GM23338 (cell line): ENCODE measurements around the gene USP48. TPM values are rescaled to one million over a fixed set of nuclear protein-coding genes. Genes with fewer than 3 reads are reported as not detected.
A peak's percentile ranks its signal among the peaks of the same experiment; 100 is the strongest.

Source experiments
- ATAC-seq: fragments of 200-7000 bp; cut with Tn5 transposase; 3 replicates; pipeline ENCODE4 v1.9.1; 2020
- DNase-seq: peaks from one replicate; pipeline ENCODE4 v3.0.0-alpha.2; 2015; ENCODE audit warnings: low spot score
- H2AFZ ChIP-seq: fragments of 200-600 bp; sonication (generic); 2 replicates; pipeline ENCODE4 v1.8.0; 2016; ENCODE audit warnings: antibody characterized with exemption, mild to moderate bottlenecking, moderate library complexity
- H3F3A ChIP-seq: fragments of 200-600 bp; sonication (generic); replicated peaks from 2 replicates; pipeline ENCODE4 v1.8.0; 2017; ENCODE audit warnings: antibody characterized with exemption, mixed run types, low read depth
- H3K27ac ChIP-seq: fragments of 200-600 bp; sonication (generic); 2 replicates; pipeline ENCODE4 v1.6.1; 2016; ENCODE audit warnings: low read depth
- H3K27me3 ChIP-seq: fragments of 200-600 bp; sonication (generic); 2 replicates; pipeline ENCODE4 v1.8.0; 2016; ENCODE audit warnings: mild to moderate bottlenecking, mixed run types, moderate library complexity; ENCODE audit not compliant: insufficient read depth
- H3K36me3 ChIP-seq: fragments of 200-600 bp; sonication (generic); 2 replicates; pipeline ENCODE4 v1.8.0; 2016; ENCODE audit warnings: mild to moderate bottlenecking; ENCODE audit not compliant: insufficient read depth
- H3K4me1 ChIP-seq: fragments of 200-600 bp; sonication (generic); 2 replicates; pipeline ENCODE4 v1.8.0; 2016; ENCODE audit warnings: mild to moderate bottlenecking, moderate library complexity; ENCODE audit not compliant: insufficient read depth
- H3K4me2 ChIP-seq: fragments of 200-600 bp; sonication (generic); 2 replicates; pipeline ENCODE4 v1.7.1; 2017; ENCODE audit warnings: mixed run types
- H3K4me3 ChIP-seq: fragments of 200-600 bp; sonication (generic); 2 replicates; pipeline ENCODE4 v1.6.1; 2016; ENCODE audit warnings: mixed run types
- H3K79me2 ChIP-seq: fragments of 200-600 bp; sonication (generic); replicated peaks from 2 replicates; pipeline ENCODE4 v1.8.0; 2017; ENCODE audit warnings: mild to moderate bottlenecking; ENCODE audit not compliant: insufficient read depth
- H3K9me2 ChIP-seq: fragments of 200-600 bp; sonication (generic); 2 replicates; pipeline ENCODE4 v1.8.0; 2017; ENCODE audit not compliant: insufficient read depth
- H4K20me1 ChIP-seq: fragments of 200-600 bp; sonication (generic); replicated peaks from 2 replicates; pipeline ENCODE4 v1.8.0; 2017; ENCODE audit warnings: mild to moderate bottlenecking; ENCODE audit not compliant: insufficient read depth
- H3K27ac Mint-ChIP-seq: 2 replicates; pipeline ENCODE4 v1.8.0; 2020; ENCODE audit warnings: inconsistent platforms, mild to moderate bottlenecking, moderate library complexity, mixed read lengths
- H3K27me3 Mint-ChIP-seq: 3 replicates; pipeline ENCODE4 v1.8.0; 2022; ENCODE audit warnings: low read depth, mild to moderate bottlenecking, moderate library complexity, mixed read lengths, inconsistent platforms; ENCODE audit not compliant: insufficient read depth, poor library complexity
- H3K36me3 Mint-ChIP-seq: 3 replicates; pipeline ENCODE4 v1.8.0; 2021; ENCODE audit warnings: low read depth, mild to moderate bottlenecking, inconsistent platforms, moderate library complexity, mixed read lengths
- H3K4me1 Mint-ChIP-seq: 3 replicates; pipeline ENCODE4 v1.8.0; 2020; ENCODE audit warnings: mild to moderate bottlenecking, inconsistent platforms, mixed read lengths
- H3K4me3 Mint-ChIP-seq: 3 replicates; pipeline ENCODE4 v1.8.0; 2021; ENCODE audit warnings: moderate library complexity, mild to moderate bottlenecking, inconsistent platforms, mixed read lengths
- H3K9me3 Mint-ChIP-seq: 3 replicates; pipeline ENCODE4 v1.8.0; 2020; ENCODE audit warnings: moderate library complexity, mild to moderate bottlenecking, inconsistent platforms, mixed read lengths
- CREB1 ChIP-seq: fragments of 250-450 bp; sonication (Bioruptor Pico); IDR thresholded peaks from 2 replicates; pipeline ENCODE4 v1.5.0; 2020; ENCODE audit warnings: low read depth, mild to moderate bottlenecking, moderate library complexity
- ETS1 ChIP-seq: IDR thresholded peaks from 2 replicates; pipeline ENCODE4 v1.6.1; 2016; ENCODE audit warnings: antibody characterized with exemption
- EZH2 ChIP-seq: fragments of 200-600 bp; sonication (generic); IDR thresholded peaks from one replicate; pipeline ENCODE4 v1.8.0; 2017; ENCODE audit warnings: antibody characterized with exemption, mild to moderate bottlenecking, low read depth; ENCODE audit not compliant: unreplicated experiment
- EZH2phosphoT487 ChIP-seq: fragments of 200-600 bp; sonication (generic); IDR thresholded peaks from one replicate; pipeline ENCODE4 v1.8.1; 2018; ENCODE audit warnings: antibody characterized with exemption; ENCODE audit not compliant: unreplicated experiment
- JUNB ChIP-seq: IDR thresholded peaks from one replicate; pipeline ENCODE4 v1.6.1; 2016; ENCODE audit warnings: antibody characterized with exemption; ENCODE audit not compliant: unreplicated experiment
- NANOG ChIP-seq: IDR thresholded peaks from 2 replicates; pipeline ENCODE4 v1.6.1; 2016; ENCODE audit warnings: antibody characterized with exemption, borderline replicate concordance
- POLR2AphosphoS5 ChIP-seq: IDR thresholded peaks from 2 replicates; pipeline ENCODE4 v1.6.1; 2016; ENCODE audit warnings: antibody characterized with exemption, low read depth
- REST ChIP-seq: IDR thresholded peaks from one replicate; pipeline ENCODE4 v1.6.1; 2018; ENCODE audit warnings: antibody characterized with exemption; ENCODE audit not compliant: unreplicated experiment
- STAT1 ChIP-seq: IDR thresholded peaks from one replicate; pipeline ENCODE4 v1.6.1; 2016; ENCODE audit warnings: antibody characterized with exemption; ENCODE audit not compliant: unreplicated experiment
- ZNF114 ChIP-seq: fragments of 250-450 bp; sonication (Bioruptor Pico); IDR thresholded peaks from 2 replicates; pipeline ENCODE4 v1.5.0; 2020; ENCODE audit warnings: mild to moderate bottlenecking, moderate library complexity
- ZNF331 ChIP-seq: fragments of 250-450 bp; sonication (Bioruptor Pico); IDR thresholded peaks from 2 replicates; pipeline ENCODE4 v1.5.0; 2020; ENCODE audit warnings: low read depth, mild to moderate bottlenecking, moderate library complexity
- ZNF462 ChIP-seq: fragments of 250-450 bp; sonication (Bioruptor Pico); IDR thresholded peaks from 2 replicates; pipeline ENCODE4 v1.5.0; 2020; ENCODE audit warnings: mild to moderate bottlenecking, moderate library complexity
- polyA plus RNA-seq: library from polyadenylated mRNA; unstranded; fragments of >200 nt; fragmentation: Nextera tagmentation; extraction: Ambion mirVana; gene quantifications from 2 replicates; pipeline ENCODE4 v1.2.1, GENCODE V29; 2016
- total RNA-seq: library from RNA; depleted of rRNA; stranded (reverse); fragments of >200 nt; shearing (Covaris generic); gene quantifications from 2 replicates; pipeline ENCODE4 v1.2.3, GENCODE V29; 2014
- TF ChIP-seq, protein P1 (sequence below), 2 experiments: fragments of 200-600 bp in 1 of 2; sonication (generic) in 1 of 2; conservative IDR thresholded peaks; 2 replicates each; pipeline versions ENCODE4 v1.5.1 to v1.6.1; 2016 to 2017; ENCODE audit warnings: antibody characterized with exemption in 2 of 2, low read depth in 2 of 2, mild to moderate bottlenecking in 2 of 2, moderate library complexity in 1 of 2

The USP48 gene
- total and polyA plus RNA-seq, 2 experiments from 2014 or later = 85.9 to 151 TPM

DNA sequence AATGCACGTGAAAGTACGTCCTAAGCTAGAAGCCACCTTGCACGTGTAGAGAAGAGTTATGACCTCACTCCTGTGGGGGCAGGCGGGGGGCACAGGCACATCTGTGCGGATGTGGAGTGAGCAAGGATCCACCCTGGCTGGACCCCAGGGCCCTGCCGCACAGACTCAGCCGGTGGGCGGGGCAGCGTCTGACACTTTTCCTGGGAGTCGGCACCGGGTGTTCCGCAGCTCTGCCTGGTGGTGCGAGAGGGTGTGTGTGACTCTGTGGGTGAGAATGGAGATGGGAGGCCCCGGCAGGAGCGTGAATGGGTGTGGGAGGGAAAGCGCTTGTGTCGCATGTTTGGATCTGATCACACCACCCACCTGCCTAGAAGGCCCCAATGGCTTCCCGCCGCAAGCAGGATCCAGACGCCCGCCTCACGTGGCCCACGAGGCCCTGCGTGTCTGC is 143.3 kb downstream of the USP48 start:
- DNase-seq (no peak), ATAC-seq (peak; percentile 56)
- Histone ChIP-seq H3F3A (peaks cover 2% of the 10 kb centered on the region; the same call in 1 of the 2 replicates), H4K20me1 (no peaks in the 10 kb centered on the region; the same call in 1 of the 2 replicates), H2AFZ (no peak overlapping the region), H3K9me2 (no peaks in the 10 kb centered on the region), H3K4me3 (no peak overlapping the region), H3K4me2 (no peak overlapping the region), H3K27me3 (no peaks in the 10 kb centered on the region), H3K36me3 (no peaks in the 10 kb centered on the region), H3K27ac (0 out of 2 replicates have a peak overlapping the region, but pooled peaks have one; percentile 9), H3K79me2 (no peaks in the 10 kb centered on the region), H3K4me1 (0 out of 2 replicates have a peak, but pooled peaks cover 3% of the 10 kb centered on the region)
- Mint-ChIP-seq H3K4me1 (peaks cover 16% of the 10 kb centered on the region), H3K9me3 (no peaks in the 10 kb centered on the region), H3K4me3 (no peak overlapping the region), H3K36me3 (no peaks in the 10 kb centered on the region), H3K27ac (no peak overlapping the region), H3K27me3 (peaks cover 4% of the 10 kb centered on the region)
- TF ChIP-seq ZNF114 (CRISPR knock-in tag) (no peak), REST (no peak), POLR2AphosphoS5 (no peak), EZH2 (no peak), CREB1 (CRISPR knock-in tag) (no peak), NANOG (no peak), JUNB (no peak), STAT1 (no peak), EZH2phosphoT487 (no peak), ZNF331 (CRISPR knock-in tag) (no peak), ZNF462 (CRISPR knock-in tag) (no peak), ETS1 (no peak)
- TF ChIP-seq, protein P1, sequence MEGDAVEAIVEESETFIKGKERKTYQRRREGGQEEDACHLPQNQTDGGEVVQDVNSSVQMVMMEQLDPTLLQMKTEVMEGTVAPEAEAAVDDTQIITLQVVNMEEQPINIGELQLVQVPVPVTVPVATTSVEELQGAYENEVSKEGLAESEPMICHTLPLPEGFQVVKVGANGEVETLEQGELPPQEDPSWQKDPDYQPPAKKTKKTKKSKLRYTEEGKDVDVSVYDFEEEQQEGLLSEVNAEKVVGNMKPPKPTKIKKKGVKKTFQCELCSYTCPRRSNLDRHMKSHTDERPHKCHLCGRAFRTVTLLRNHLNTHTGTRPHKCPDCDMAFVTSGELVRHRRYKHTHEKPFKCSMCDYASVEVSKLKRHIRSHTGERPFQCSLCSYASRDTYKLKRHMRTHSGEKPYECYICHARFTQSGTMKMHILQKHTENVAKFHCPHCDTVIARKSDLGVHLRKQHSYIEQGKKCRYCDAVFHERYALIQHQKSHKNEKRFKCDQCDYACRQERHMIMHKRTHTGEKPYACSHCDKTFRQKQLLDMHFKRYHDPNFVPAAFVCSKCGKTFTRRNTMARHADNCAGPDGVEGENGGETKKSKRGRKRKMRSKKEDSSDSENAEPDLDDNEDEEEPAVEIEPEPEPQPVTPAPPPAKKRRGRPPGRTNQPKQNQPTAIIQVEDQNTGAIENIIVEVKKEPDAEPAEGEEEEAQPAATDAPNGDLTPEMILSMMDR (conservative IDR thresholded peaks at IDR 0.05; ENCODE audit: low read depth in 2 of 2) = no peak
